GM19099 (cell line): ENCODE measurements around the gene TBC1D4.

Source experiments
- POLR2A ChIP-seq: IDR thresholded peaks from 3 replicates; pipeline ENCODE4 v1.6.1; 2011; ENCODE audit warnings: low read depth; ENCODE audit not compliant: insufficient read length; ENCODE audit errors: extremely low read depth

Gene TBC1D4

DNA sequence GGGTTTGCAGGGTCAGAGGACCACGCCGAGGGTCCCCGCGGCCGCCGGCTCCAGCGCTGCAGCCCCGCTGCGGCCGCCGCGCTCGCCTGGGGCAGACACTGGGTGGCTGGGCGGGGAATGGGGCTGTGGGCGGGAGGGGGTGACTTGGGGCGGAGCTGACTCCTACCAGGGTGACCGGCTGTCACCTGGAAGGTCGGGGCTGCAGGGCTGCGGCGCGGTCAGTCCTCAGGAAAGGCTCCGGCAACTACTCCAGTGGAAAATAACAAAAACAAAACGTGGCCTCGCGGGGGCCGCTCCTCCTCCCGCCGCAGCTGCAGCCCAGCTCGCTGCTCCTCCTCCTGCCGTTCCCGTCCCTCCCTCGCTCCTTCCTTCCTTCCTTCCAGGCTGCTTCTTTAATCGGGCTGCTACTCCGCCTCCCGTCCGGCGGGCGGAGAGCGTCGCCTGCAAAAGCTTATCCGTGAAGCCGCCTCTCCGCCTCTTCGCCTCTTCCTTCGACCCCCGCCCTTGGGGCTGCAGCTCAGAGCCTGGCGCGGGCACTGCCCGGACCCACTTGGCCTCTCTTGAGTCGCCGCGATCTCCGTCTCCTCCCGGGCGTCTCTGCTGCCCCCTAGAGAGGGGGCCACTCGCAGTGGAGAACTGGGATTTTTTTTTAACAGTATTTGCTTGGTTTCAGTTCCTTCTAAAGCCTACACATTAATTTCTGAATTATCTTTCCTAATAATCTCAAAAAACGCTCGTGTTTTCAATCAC is at the start of gene TBC1D4:
Gene TBC1D4, minus strand, starts transcription at position 100 of the 750 bp plus-strand sequence. CDS start 402 bp downstream, outside the sequence.
- no peak for TF ChIP-seq POLR2A

DNA sequence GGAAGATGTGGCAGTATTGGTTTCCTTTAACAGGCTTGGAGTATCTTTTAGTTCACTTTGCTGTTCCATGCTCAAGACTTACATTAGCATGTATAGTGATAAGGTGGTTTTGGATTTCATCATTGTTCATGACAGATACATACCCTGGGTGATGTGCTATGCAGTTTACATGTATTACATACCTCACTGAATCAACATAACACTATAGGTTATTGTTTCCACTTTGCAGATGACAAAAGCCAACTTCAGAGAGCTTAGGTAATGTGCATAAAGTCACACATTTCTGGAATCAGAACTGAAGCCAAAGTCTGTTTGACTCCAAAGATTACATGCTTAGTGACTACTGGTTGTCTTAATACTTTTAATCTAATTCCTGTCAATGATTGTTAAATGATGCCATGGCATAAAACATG is 48.6 kb upstream of the TBC1D4 start:
- no peak for TF ChIP-seq POLR2A

GRCh38 chr13:75521956-75522355 is 40.0 kb upstream of the TBC1D4 start:
- no peak for TF ChIP-seq POLR2A

- no peak for TF ChIP-seq POLR2A
These were observed 36.6 kb upstream of the TBC1D4 start for GRCh38 chr13:75518439-75519088.

- TF ChIP-seq POLR2A = no peak
These were observed 32.4 kb upstream of the TBC1D4 start for GRCh38 chr13:75514080-75514995.

DNA sequence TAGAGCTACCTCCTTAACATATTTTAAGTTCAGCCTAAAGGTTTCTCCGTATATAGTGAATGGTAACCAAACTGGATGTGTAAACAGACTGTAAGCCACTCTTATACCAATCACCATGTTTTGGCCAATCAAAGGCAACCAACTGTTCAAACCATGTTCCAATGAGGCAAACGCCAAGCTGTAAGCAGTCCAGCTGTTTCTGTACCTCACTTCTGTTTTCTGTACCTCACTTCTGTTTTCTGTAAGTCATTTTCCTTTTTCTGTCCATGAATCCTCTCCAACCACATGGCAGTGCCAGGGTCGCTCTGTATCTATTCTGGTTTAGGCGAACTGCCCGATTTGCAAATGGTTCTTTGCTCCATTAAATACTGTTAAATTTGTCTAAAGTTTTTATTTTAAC is 31.3 kb upstream of the TBC1D4 start:
- TF ChIP-seq POLR2A = no peak

DNA sequence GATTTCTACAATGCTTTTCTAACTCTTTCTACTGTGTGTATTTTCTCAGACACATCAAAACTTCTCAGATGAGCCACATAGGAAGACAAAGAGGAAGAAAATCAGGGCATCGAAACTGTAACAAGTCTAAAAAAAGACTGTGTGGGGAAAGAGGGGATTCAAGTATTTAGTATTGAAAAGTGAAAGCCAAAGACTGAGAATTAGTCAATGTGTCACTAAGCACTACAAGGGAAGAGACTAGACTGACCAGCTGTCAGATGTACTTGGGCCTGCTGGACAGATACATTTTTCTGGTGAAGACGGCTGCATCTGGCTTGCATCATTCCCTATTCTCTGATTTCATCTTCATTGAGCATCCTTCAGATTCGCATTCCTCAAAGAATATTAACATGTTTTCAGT is 30.3 kb upstream of the TBC1D4 start:
- TF ChIP-seq POLR2A = no peak

DNA sequence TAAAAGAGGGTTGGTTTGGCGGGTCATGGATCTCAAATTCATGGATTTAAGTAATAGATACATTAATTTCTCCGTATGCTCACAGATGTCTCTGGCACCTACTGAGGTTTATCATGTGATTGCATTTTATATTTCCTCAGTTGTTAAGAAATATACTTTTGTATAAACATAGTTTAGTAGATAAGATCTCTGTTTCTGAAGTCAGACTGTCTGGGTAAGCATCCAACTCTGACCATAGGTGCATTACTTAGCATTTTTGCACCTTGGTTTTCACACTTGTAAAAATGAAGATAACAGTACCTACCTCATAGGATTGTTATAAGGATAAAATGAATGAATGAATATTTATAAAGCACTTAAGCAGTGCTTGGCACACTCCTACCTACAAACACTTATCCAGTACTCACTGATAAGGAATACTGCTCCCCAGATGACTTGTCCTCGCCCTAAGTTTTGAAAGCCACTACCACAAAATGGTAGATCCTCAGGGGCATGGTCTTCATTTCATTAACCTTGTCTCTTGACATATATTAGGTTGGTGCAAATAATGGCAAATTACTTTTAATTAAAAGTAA is 29.2 kb upstream of the TBC1D4 start:
- TF ChIP-seq POLR2A = no peak

DNA sequence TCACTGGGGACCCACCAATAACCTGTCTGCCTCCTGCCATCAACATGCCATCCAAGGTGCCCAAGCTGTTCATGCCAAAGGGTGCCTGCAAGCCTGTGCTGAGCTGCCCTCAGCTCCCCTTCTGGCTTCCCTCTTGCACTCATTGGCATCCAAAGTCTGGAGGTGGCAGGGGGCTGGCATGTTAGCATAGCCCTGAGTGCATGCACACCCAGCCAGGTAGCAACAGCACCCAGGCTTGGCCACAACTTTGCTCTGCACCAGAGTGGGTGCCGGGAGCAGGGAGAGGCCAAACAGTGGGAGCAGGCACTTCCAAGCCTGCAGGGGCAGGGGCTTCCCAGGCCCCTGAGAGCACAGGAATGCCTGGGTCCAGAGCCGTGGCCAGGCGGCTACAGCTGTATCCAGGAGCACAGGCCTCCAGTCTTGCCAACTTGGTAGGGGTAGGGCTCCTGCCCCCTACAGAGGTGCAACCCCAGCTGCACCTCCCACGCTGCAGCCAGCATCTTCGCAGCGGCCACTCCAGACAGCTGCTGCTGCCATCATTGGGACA is 26.1 kb upstream of the TBC1D4 start:
- no peak for TF ChIP-seq POLR2A

- no peak for TF ChIP-seq POLR2A
These were observed 25.3 kb upstream of the TBC1D4 start for GRCh38 chr13:75507027-75508001.

GRCh38 chr13:75506018-75506417 is 24.0 kb upstream of the TBC1D4 start:
- no peak for TF ChIP-seq POLR2A

DNA sequence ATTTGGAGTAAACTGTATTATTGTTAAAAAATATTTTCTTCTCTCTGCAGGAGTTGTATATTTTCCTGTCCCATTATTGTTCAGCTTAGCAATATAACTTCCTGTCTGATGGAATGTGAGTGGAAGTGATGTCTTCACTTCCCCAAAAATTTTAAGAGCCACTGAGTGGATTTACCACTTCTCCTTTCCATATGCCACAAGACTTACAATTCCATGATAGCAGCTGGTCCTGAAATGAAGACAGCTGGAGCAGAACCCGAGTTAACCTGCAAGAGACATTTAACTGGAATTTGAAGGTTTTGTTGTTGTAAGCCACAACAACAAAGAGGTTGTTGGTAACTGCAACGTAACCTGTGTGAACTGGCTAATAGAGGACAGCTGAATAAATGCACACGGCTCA is 23.4 kb upstream of the TBC1D4 start:
- TF ChIP-seq POLR2A = no peak

DNA sequence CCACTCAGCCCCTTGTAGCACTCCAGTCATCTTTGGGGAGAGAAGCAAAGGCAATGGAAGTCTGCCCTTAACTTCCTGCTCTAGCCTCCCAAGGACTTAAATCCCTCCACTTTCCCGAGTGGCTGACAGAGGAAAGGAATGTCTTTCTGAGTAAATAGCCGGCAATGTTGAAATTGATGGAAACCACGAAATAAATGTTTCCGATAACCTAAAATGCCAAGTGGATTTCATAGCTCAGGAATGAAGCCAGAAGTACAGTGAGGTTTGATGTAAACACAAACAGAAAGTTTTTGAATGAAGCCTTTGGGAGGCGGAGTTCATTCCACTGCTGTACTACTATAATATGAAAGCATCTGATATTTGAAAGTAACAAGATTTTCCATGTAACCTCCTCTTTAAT is 14.0 kb upstream of the TBC1D4 start:
- TF ChIP-seq POLR2A = no peak

DNA sequence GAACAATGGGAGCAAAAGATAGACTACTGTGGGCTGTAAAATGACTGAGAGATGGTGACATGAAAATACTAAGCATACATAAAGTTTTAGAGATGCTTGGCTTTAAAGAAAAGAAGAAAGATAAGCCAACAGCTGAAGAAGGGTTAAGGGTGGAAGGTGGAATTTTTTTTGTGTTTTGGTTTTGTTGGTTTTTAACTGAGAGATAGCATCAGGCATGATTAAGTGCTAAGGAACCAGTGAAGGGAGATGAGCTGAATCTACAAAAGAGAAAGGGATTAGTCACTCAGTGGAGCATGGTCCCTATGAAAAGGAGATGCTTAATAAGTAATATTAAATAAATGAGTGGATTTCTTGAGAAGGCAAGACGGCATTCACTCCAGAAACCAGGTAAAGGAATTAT is 12.5 kb upstream of the TBC1D4 start:
- no peak for TF ChIP-seq POLR2A
